Ovary (tissue), 9 donors: Measurements from ENCODE around the gene C4orf50. TPM values are rescaled to one million over a fixed set of nuclear protein-coding genes. Genes with fewer than 3 reads are reported as not detected.

ENCODE experiments used
- DNase-seq, 5 donors: peaks; one replicate each; pipeline ENCODE4 v3.0.0-alpha.2; 2019 to 2020
- H3K27ac ChIP-seq, 2 donors: fragments of 200-600 bp; one replicate each; pipeline versions ENCODE4 v1.5.1 to v1.8.0; 2019 to 2022
- H3K27me3 ChIP-seq: fragments of 200-600 bp; one replicate; pipeline ENCODE4 v1.8.0; 2022
- H3K36me3 ChIP-seq: fragments of 200-600 bp; sonication (generic); one replicate; pipeline ENCODE4 v1.5.1; 2019
- H3K4me1 ChIP-seq: one replicate; pipeline ENCODE4 v1.8.1; 2013; ENCODE audit warnings: mild to moderate bottlenecking, moderate library complexity; ENCODE audit not compliant: insufficient read depth
- H3K4me3 ChIP-seq: fragments of 200-600 bp; sonication (generic); one replicate; pipeline ENCODE4 v1.5.1; 2017
- H3K9me3 ChIP-seq, 2 donors: fragments of 200-600 bp in 1 of 2; sonication (generic) in 1 of 2; one replicate each; pipeline versions ENCODE4 v1.5.1 to v1.8.1; 2013 to 2019; ENCODE audit warnings: mild to moderate bottlenecking in 1 of 2, moderate library complexity in 1 of 2
- EP300 ChIP-seq: sonication (generic); formaldehyde crosslinking; IDR thresholded peaks from one replicate; pipeline ENCODE4 v1.6.1; 2017; ENCODE audit warnings: antibody characterized with exemption
- POLR2A ChIP-seq: fragments of 450-650 bp; IDR thresholded peaks from one replicate; pipeline ENCODE4 v1.6.1; 2017; ENCODE audit warnings: antibody characterized with exemption, mild to moderate bottlenecking, moderate library complexity
- WGBS, 3 donors: extraction: QIAGEN DNeasy Blood & Tissue Kit in 1 of 3; methylation state at CpG; one replicate each; pipeline versions ENCODE4 v1.1.5 to v1.1.7; 2013 to 2017; 5-methylcytosine and 5-hydroxymethylcytosine counted together
- intact Hi-C, 4 donors: fragments of 100-400 bp; cut with DNase I; formaldehyde crosslinking; loops; one replicate each; pipeline versions ENCODE4 v1.11.0 to v1.15.1; 2022 to 2023
- polyA plus RNA-seq, 2 donors: library from polyadenylated mRNA; stranded (reverse); fragments of 200-250 nt in 1 of 2; fragments of 350-450 nt in 1 of 2; fragmentation: Illumina TruSeq in 1 of 2; extraction: RNeasy Lipid Tissue Mini Kit (QIAGEN cat#74804) in 1 of 2; gene quantifications; one replicate each; pipeline ENCODE4 v1.2.3, GENCODE V29; 2013 to 2014
- total RNA-seq, 7 donors: library from RNA; depleted of rRNA in 2 of 7; stranded (reverse); fragments of >200 nt in 2 of 7; fragmentation: NEBNext Ultra II Directional in 3 of 7; extraction: Animal tissue kit (Norgen Biotek cat#: 25700) in 3 of 7; gene quantifications; one replicate each; pipeline versions ENCODE4 v1.1.0 to v1.2.4, GENCODE V29; 2016 to 2023
- TF ChIP-seq, protein P1 (sequence below), 3 donors: fragments of 450-650 bp in 2 of 3; fragments of 200-600 bp in 1 of 3; IDR thresholded peaks; one replicate each; pipeline versions ENCODE4 v1.5.1 to v1.8.0; 2016 to 2022; ENCODE audit warnings: antibody characterized with exemption in 3 of 3, mild to moderate bottlenecking in 1 of 3
- donor health status: DM: no; HTN: no; CAD: no; lungs with moderate emphysema.
- donor health status: DM: no; HTN: no; CAD: no.
- donor health status: Bipolar disorder and iron deficiency.
- donor health status: DM: yes; HTN: yes; CAD: no.
- donor health status: DM: no; HTN: no; CAD: no.
- donor health status: DM: yes; HTN: yes; CAD: no.

C4orf50 gene
- total and polyA plus RNA-seq, 9 donors: 0.04 to 0.35 (median 0.12) TPM

GRCh38 chr4:5899881-5900280 lies 118.3 kb downstream of the C4orf50 start:
- intact Hi-C loops: loop anchor here in 1 of 4 donors (5.0 kb wide), 1 partner anchor 1123 kb away; no protein-coding TSS in a partner anchor
- H3K36me3 ChIP-seq: no peaks in the 10 kb centered on the region
- H3K4me3 ChIP-seq: no peak overlapping the region
- peaks cover 0 to 6% of the 10 kb centered on the region in 2 donors for H3K9me3 ChIP-seq
- H3K27ac ChIP-seq: no peak overlapping the region
- no peaks in the 10 kb centered on the region for H3K4me1 ChIP-seq
- WGBS, 3 donors: 39 to 58% (median 56%) methylated on average over 5 of the region's 5 CpGs
- no peak for TF ChIP-seq EP300
- TF ChIP-seq, protein P1, sequence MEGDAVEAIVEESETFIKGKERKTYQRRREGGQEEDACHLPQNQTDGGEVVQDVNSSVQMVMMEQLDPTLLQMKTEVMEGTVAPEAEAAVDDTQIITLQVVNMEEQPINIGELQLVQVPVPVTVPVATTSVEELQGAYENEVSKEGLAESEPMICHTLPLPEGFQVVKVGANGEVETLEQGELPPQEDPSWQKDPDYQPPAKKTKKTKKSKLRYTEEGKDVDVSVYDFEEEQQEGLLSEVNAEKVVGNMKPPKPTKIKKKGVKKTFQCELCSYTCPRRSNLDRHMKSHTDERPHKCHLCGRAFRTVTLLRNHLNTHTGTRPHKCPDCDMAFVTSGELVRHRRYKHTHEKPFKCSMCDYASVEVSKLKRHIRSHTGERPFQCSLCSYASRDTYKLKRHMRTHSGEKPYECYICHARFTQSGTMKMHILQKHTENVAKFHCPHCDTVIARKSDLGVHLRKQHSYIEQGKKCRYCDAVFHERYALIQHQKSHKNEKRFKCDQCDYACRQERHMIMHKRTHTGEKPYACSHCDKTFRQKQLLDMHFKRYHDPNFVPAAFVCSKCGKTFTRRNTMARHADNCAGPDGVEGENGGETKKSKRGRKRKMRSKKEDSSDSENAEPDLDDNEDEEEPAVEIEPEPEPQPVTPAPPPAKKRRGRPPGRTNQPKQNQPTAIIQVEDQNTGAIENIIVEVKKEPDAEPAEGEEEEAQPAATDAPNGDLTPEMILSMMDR (IDR thresholded peaks at IDR 0.05): no peak
- TF ChIP-seq POLR2A: no peak
- no peak for DNase-seq
- no peaks in the 10 kb centered on the region for H3K27me3 ChIP-seq

DNA sequence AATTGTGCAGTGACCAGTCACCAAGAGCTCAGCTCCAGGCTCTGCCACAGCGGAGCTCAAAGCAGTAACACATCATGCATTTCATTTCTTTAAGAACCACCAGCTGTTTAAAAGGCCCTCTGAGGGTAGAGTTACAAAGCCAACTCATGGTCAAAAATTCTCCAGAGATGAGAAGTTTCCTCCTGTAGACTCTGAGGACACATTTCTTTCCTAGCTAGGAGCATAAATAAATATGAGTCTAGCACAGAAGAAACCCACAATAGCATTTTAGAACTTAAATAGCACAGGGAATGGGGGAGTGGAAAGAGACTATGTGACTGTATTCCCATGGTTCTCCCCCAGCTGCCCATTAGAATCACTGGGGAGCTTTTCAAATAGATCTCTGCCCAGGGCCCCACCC lies 118.8 kb downstream of the C4orf50 start:
- Histone ChIP-seq H3K27ac (no peak overlapping the region), H3K9me3 (peaks cover 0 to 6% of the 10 kb centered on the region in 2 donors), H3K36me3 (no peaks in the 10 kb centered on the region), H3K4me1 (no peaks in the 10 kb centered on the region), H3K27me3 (no peaks in the 10 kb centered on the region), H3K4me3 (no peak overlapping the region)
- intact Hi-C loops: loop anchor here in 1 of 4 donors (5.0 kb wide), 1 partner anchor 1122 kb away; no protein-coding TSS in a partner anchor
- 94 to 97% (median 95%) methylated on average over 1 of the region's 1 CpG for WGBS, 3 donors
- DNase-seq: no peak
- TF ChIP-seq POLR2A (no peak), EP300 (no peak)
- TF ChIP-seq, protein P1 (IDR thresholded peaks at IDR 0.05): no peak

- Histone ChIP-seq H3K36me3 (no peaks in the 10 kb centered on the region), H3K4me1 (no peaks in the 10 kb centered on the region), H3K4me3 (no peak overlapping the region), H3K9me3 (peaks cover 0 to 6% of the 10 kb centered on the region in 2 donors), H3K27me3 (no peaks in the 10 kb centered on the region), H3K27ac (no peak overlapping the region)
- intact Hi-C loops: loop anchor here in 1 of 4 donors (5.0 kb wide), 1 partner anchor 1120 kb away; no protein-coding TSS in a partner anchor
- 80 to 84% (median 80%) methylated on average over 13 of the region's 13 CpGs for WGBS, 3 donors
- DNase-seq: no peak
- TF ChIP-seq, protein P1 (IDR thresholded peaks at IDR 0.05): no peak
- TF ChIP-seq POLR2A (no peak), EP300 (no peak)
Observed at GRCh38 chr4:5897674-5898073, 120.6 kb downstream of the C4orf50 start.

- H3K4me3 ChIP-seq: no peak overlapping the region
- no peaks in the 10 kb centered on the region for H3K36me3 ChIP-seq
- peaks cover 0 to 6% of the 10 kb centered on the region in 2 donors for H3K9me3 ChIP-seq
- intact Hi-C loops: loop anchor here in 1 of 4 donors (5.0 kb wide), 1 partner anchor 1118 kb away; no protein-coding TSS in a partner anchor
- no peak overlapping the region for H3K27ac ChIP-seq
- WGBS, 3 donors: 58 to 66% (median 58%) methylated on average over 4 of the region's 4 CpGs
- H3K27me3 ChIP-seq: peaks cover 5% of the 10 kb centered on the region
- H3K4me1 ChIP-seq: no peaks in the 10 kb centered on the region
- TF ChIP-seq EP300 (no peak), POLR2A (no peak)
- TF ChIP-seq, protein P1 (IDR thresholded peaks at IDR 0.05): no peak
- no peak for DNase-seq
Observed at GRCh38 chr4:5895287-5895686, 122.9 kb downstream of the C4orf50 start.
